ENCODE results near the gene RPL38. TPM values are rescaled to one million over a fixed set of nuclear protein-coding genes. Genes with fewer than 3 reads are reported as not detected.

Gene RPL38
- total and polyA plus RNA-seq, 5 donors from 2014 or later = 1,316 to 2,253 (median 2,032) TPM

GRCh38 chr17:74240618-74241205 lies 37.2 kb downstream of the RPL38 start:
- Histone ChIP-seq H3K4me3 (ENCODE audit: low read depth, low read length) (no peak overlapping the region), H3K36me3 (ENCODE audit: control insufficient read depth, insufficient read depth, low read length) (peaks cover 21% of the 10 kb centered on the region), H3K4me1 (ENCODE audit: control insufficient read depth, insufficient read depth, low read length, poor library complexity, severe bottlenecking) (no peaks in the 10 kb centered on the region), H3K27ac (ENCODE audit: insufficient read depth, low read length, poor library complexity, severe bottlenecking) (no peak overlapping the region), H3K27me3 (ENCODE audit: control insufficient read depth, insufficient read depth, low read length) (no peaks in the 10 kb centered on the region), H3K9me3 (ENCODE audit: control insufficient read depth in 2 of 2, low read length in 2 of 2) (no peaks in the 10 kb centered on the region)
- H3K36me3 Mint-ChIP-seq = peaks cover 19% of the 10 kb centered on the region
- peak overlapping the region in 2 of 3 donors; percentile 31 to 47 for H3K27ac Mint-ChIP-seq
- no peaks in the 10 kb centered on the region for H3K4me1 Mint-ChIP-seq
- no peaks in the 10 kb centered on the region for H3K27me3 Mint-ChIP-seq
- no peak for DNase-seq
- no peak overlapping the region for H3K4me3 Mint-ChIP-seq
- ATAC-seq (ENCODE audit: low read depth in 2 of 2) = no peak
- no peaks in the 10 kb centered on the region for H3K9me3 Mint-ChIP-seq

- Mint-ChIP-seq H3K36me3 (peaks cover 16% of the 10 kb centered on the region), H3K9me3 (no peaks in the 10 kb centered on the region), H3K4me1 (no peaks in the 10 kb centered on the region), H3K4me3 (no peak overlapping the region), H3K27me3 (no peaks in the 10 kb centered on the region), H3K27ac (no peak overlapping the region)
- H3K27me3 ChIP-seq (ENCODE audit: control insufficient read depth, insufficient read depth, low read length) = no peaks in the 10 kb centered on the region
- H3K36me3 ChIP-seq (ENCODE audit: control insufficient read depth, insufficient read depth, low read length) = peaks cover 21% of the 10 kb centered on the region
- DNase-seq = no peak
- no peak overlapping the region for H3K4me3 ChIP-seq (ENCODE audit: low read depth, low read length)
- no peak for ATAC-seq (ENCODE audit: low read depth in 2 of 2)
- no peaks in the 10 kb centered on the region for H3K9me3 ChIP-seq (ENCODE audit: control insufficient read depth in 2 of 2, low read length in 2 of 2)
- no peaks in the 10 kb centered on the region for H3K4me1 ChIP-seq (ENCODE audit: control insufficient read depth, insufficient read depth, low read length, poor library complexity, severe bottlenecking)
- H3K27ac ChIP-seq (ENCODE audit: insufficient read depth, low read length, poor library complexity, severe bottlenecking) = no peak overlapping the region
Measured at GRCh38 chr17:74241431-74241830, 38.0 kb downstream of the RPL38 start.

GRCh38 chr17:74241847-74242246 lies 38.4 kb downstream of the RPL38 start:
- no peaks in the 10 kb centered on the region for H3K27me3 Mint-ChIP-seq
- Histone ChIP-seq H3K9me3 (ENCODE audit: control insufficient read depth in 2 of 2, low read length in 2 of 2) (no peaks in the 10 kb centered on the region), H3K4me1 (ENCODE audit: control insufficient read depth, insufficient read depth, low read length, poor library complexity, severe bottlenecking) (no peaks in the 10 kb centered on the region), H3K36me3 (ENCODE audit: control insufficient read depth, insufficient read depth, low read length) (peaks cover 21% of the 10 kb centered on the region), H3K27me3 (ENCODE audit: control insufficient read depth, insufficient read depth, low read length) (no peaks in the 10 kb centered on the region), H3K27ac (ENCODE audit: insufficient read depth, low read length, poor library complexity, severe bottlenecking) (no peak overlapping the region), H3K4me3 (ENCODE audit: low read depth, low read length) (no peak overlapping the region)
- DNase-seq (no peak), ATAC-seq (ENCODE audit: low read depth in 2 of 2) (no peak)
- no peaks in the 10 kb centered on the region for H3K9me3 Mint-ChIP-seq
- no peaks in the 10 kb centered on the region for H3K4me1 Mint-ChIP-seq
- no peak overlapping the region for H3K27ac Mint-ChIP-seq
- no peak overlapping the region for H3K4me3 Mint-ChIP-seq
- peaks cover 19% of the 10 kb centered on the region for H3K36me3 Mint-ChIP-seq

- DNase-seq (no peak), ATAC-seq (ENCODE audit: low read depth in 2 of 2) (no peak)
- H3K27ac ChIP-seq (ENCODE audit: insufficient read depth, low read length, poor library complexity, severe bottlenecking) = no peak overlapping the region
- H3K4me1 ChIP-seq (ENCODE audit: control insufficient read depth, insufficient read depth, low read length, poor library complexity, severe bottlenecking) = no peaks in the 10 kb centered on the region
- no peaks in the 10 kb centered on the region for H3K9me3 Mint-ChIP-seq
- no peak overlapping the region for H3K4me3 Mint-ChIP-seq
- no peak overlapping the region for H3K27ac Mint-ChIP-seq
- H3K9me3 ChIP-seq (ENCODE audit: control insufficient read depth in 2 of 2, low read length in 2 of 2) = no peaks in the 10 kb centered on the region
- H3K27me3 ChIP-seq (ENCODE audit: control insufficient read depth, insufficient read depth, low read length) = no peaks in the 10 kb centered on the region
- H3K4me3 ChIP-seq (ENCODE audit: low read depth, low read length) = no peak overlapping the region
- H3K36me3 ChIP-seq (ENCODE audit: control insufficient read depth, insufficient read depth, low read length) = peaks cover 14% of the 10 kb centered on the region
- no peaks in the 10 kb centered on the region for H3K27me3 Mint-ChIP-seq
- H3K4me1 Mint-ChIP-seq = no peaks in the 10 kb centered on the region
- H3K36me3 Mint-ChIP-seq = peaks cover 19% of the 10 kb centered on the region
Measured at GRCh38 chr17:74243013-74243755, 39.7 kb downstream of the RPL38 start.

GRCh38 chr17:74244128-74244527 lies 40.6 kb downstream of the RPL38 start:
- Histone ChIP-seq H3K36me3 (ENCODE audit: control insufficient read depth, insufficient read depth, low read length) (peaks cover 15% of the 10 kb centered on the region), H3K27ac (ENCODE audit: insufficient read depth, low read length, poor library complexity, severe bottlenecking) (no peak overlapping the region), H3K4me1 (ENCODE audit: control insufficient read depth, insufficient read depth, low read length, poor library complexity, severe bottlenecking) (no peaks in the 10 kb centered on the region), H3K4me3 (ENCODE audit: low read depth, low read length) (no peak overlapping the region), H3K9me3 (ENCODE audit: control insufficient read depth in 2 of 2, low read length in 2 of 2) (no peaks in the 10 kb centered on the region), H3K27me3 (ENCODE audit: control insufficient read depth, insufficient read depth, low read length) (no peaks in the 10 kb centered on the region)
- Mint-ChIP-seq H3K27ac (no peak overlapping the region), H3K27me3 (no peaks in the 10 kb centered on the region), H3K4me1 (peaks cover 0 to 1% (median 0%) of the 10 kb centered on the region in 4 donors), H3K36me3 (peaks cover 19% of the 10 kb centered on the region), H3K4me3 (no peak overlapping the region), H3K9me3 (no peaks in the 10 kb centered on the region)
- ATAC-seq (ENCODE audit: low read depth in 2 of 2) = no peak
- DNase-seq = no peak

GRCh38 chr17:74244548-74244947 lies 41.1 kb downstream of the RPL38 start:
- H3K4me3 Mint-ChIP-seq = no peak overlapping the region
- Histone ChIP-seq H3K4me3 (ENCODE audit: low read depth, low read length) (no peak overlapping the region), H3K27me3 (ENCODE audit: control insufficient read depth, insufficient read depth, low read length) (no peaks in the 10 kb centered on the region), H3K27ac (ENCODE audit: insufficient read depth, low read length, poor library complexity, severe bottlenecking) (no peak overlapping the region), H3K9me3 (ENCODE audit: control insufficient read depth in 2 of 2, low read length in 2 of 2) (no peaks in the 10 kb centered on the region), H3K36me3 (ENCODE audit: control insufficient read depth, insufficient read depth, low read length) (peaks cover 11% of the 10 kb centered on the region), H3K4me1 (ENCODE audit: control insufficient read depth, insufficient read depth, low read length, poor library complexity, severe bottlenecking) (no peaks in the 10 kb centered on the region)
- ATAC-seq (ENCODE audit: low read depth in 2 of 2) = no peak
- H3K27me3 Mint-ChIP-seq = no peaks in the 10 kb centered on the region
- H3K36me3 Mint-ChIP-seq = peaks cover 18% of the 10 kb centered on the region
- peaks cover 0 to 5% (median 0%) of the 10 kb centered on the region in 4 donors for H3K4me1 Mint-ChIP-seq
- DNase-seq = no peak
- no peak overlapping the region for H3K27ac Mint-ChIP-seq
- H3K9me3 Mint-ChIP-seq = no peaks in the 10 kb centered on the region

GRCh38 chr17:74245145-74245831 lies 41.8 kb downstream of the RPL38 start:
- peaks cover 10% of the 10 kb centered on the region for H3K36me3 ChIP-seq (ENCODE audit: control insufficient read depth, insufficient read depth, low read length)
- ATAC-seq (ENCODE audit: low read depth in 2 of 2) (no peak), DNase-seq (no peak)
- Mint-ChIP-seq H3K9me3 (no peaks in the 10 kb centered on the region), H3K27me3 (no peaks in the 10 kb centered on the region), H3K36me3 (peaks cover 13% of the 10 kb centered on the region), H3K4me1 (peaks cover 0 to 5% (median 0%) of the 10 kb centered on the region in 4 donors), H3K27ac (peak overlapping the region in 1 of 3 donors; percentile 68), H3K4me3 (no peak overlapping the region)
- H3K27me3 ChIP-seq (ENCODE audit: control insufficient read depth, insufficient read depth, low read length) = no peaks in the 10 kb centered on the region
- no peak overlapping the region for H3K27ac ChIP-seq (ENCODE audit: insufficient read depth, low read length, poor library complexity, severe bottlenecking)
- no peaks in the 10 kb centered on the region for H3K4me1 ChIP-seq (ENCODE audit: control insufficient read depth, insufficient read depth, low read length, poor library complexity, severe bottlenecking)
- H3K9me3 ChIP-seq (ENCODE audit: control insufficient read depth in 2 of 2, low read length in 2 of 2) = no peaks in the 10 kb centered on the region
- H3K4me3 ChIP-seq (ENCODE audit: low read depth, low read length) = no peak overlapping the region

Measured in CD4-positive, CD25-positive, alpha-beta regulatory T cell (primary cell).